HG03097 (cell line): ENCODE measurements around the gene GNL2.
"Not testable (repeated sequence)": the region's sequence is repeated elsewhere in the genome, so short reads cannot be mapped to it uniquely, and the experiment has no call there.

Source experiments
- ATAC-seq: cut with Tn5 transposase; IDR thresholded peaks from one replicate; pipeline ENCODE4 v1.9.1; 2021; ENCODE audit not compliant: unreplicated experiment, low FRiP score

The GNL2 gene

DNA sequence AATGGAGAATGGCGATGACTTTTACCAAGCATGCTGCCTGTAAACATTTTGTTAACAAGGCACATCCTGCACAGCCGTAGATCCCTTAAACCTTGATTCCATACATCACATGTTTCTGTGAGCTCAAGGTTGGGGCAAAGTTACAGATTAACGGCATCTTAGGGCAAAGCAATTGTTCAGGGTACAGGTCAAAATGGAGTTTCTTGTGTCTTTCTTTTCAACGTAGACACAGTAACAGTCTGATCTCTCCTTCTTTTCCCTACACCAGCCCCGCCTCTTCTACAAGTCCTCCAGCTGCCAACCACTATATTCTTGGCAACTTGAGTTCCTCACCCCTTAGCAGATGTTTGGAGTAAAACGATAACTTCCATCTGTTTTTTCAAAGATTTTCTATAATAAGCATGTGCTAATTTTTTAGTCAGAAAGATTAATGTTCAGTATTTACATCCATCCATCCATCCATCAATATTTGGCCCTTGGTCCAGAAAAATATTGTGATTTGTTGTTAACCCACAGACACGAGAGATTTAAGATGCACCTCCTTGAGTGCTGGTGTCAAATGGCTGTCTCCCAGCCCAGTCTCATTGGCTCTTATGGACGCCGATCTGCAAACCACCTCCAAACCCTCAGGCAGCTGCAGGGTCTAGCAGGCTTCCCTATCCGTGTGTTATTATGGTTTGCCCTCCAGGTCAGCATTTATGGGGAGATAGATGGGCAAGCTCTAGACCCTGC lies 35.2 kb downstream of the GNL2 start:
- ATAC-seq, result no peak

DNA sequence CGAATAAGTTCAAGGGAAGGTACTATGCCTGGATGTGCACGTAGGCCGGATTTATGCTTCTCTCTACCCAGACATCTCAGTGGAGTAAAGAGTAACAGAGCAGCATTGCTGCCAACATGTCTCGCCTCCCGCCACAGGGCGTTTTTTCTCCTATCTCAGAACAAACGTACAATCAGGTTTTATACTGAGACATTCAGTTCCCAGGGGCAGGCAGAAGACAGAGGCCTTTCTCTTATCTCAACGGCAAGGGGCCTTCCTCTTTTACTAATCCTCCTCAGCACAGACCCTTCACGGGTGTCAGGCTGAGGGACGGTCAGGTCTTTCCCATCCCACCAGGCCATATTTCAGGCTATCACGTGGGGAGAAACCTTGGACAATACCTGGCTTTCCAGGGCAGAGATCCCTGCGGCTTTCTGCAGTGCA lies 35.8 kb downstream of the GNL2 start:
- ATAC-seq, result not testable (repeated sequence)

DNA sequence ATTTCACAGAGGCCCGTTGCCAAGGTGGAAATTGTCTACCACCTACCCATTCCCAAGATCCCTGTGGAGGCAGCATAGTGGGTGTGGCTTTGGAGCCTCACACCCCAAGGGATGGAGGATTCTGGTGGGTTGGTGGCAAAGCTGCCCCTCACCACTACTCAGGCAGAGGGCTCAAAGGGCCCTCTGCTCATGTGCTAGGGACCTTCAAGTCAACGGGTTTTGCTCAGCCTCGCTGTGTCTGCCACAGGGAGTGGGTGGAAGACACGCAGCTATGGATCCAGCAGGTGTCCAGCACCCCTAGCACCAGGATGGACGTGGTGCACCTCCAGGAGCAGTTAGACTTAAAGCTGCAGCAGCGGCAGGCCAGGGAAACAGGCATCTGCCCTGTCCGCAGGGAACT lies 36.7 kb downstream of the GNL2 start:
- no peak for ATAC-seq

DNA sequence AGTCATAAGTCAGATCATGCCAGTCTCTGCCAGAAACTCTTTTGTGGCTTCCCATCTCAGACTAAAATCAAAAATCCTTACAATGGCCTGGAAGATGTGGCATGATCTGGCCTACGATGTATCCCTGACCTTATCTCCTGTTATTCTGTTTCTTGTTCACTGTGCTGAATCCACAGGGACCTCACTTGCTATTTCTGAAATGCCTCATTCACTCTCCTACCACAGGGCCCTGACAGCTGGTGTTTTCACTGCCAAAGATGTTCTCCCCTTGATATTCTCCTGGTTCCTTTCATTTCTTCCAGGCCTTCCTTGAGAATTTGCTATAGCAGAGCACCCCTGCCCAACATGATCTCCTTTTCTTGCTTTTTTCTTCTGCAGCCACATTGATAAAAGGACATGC lies 37.3 kb downstream of the GNL2 start:
- no peak for ATAC-seq

DNA sequence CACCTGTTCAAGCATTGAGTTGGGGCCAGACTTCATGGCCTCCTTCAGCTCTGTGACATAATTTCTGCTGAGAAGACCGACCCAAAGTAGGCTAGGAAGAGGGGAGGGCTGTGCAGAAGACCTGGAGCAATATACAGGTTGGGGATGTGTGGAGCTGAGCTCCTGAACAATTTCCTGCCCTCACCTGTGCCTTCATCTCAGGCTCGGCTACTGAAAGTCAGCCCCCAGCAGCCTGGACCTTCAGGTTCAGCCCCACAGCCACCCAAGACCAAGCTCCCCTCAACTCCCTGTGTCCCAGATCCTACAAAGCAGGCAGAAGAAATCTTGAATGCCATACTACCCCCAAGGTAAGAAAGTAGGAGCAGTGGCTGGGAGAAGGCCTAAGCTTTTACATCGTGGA lies 38.3 kb downstream of the GNL2 start:
- no peak for ATAC-seq

DNA sequence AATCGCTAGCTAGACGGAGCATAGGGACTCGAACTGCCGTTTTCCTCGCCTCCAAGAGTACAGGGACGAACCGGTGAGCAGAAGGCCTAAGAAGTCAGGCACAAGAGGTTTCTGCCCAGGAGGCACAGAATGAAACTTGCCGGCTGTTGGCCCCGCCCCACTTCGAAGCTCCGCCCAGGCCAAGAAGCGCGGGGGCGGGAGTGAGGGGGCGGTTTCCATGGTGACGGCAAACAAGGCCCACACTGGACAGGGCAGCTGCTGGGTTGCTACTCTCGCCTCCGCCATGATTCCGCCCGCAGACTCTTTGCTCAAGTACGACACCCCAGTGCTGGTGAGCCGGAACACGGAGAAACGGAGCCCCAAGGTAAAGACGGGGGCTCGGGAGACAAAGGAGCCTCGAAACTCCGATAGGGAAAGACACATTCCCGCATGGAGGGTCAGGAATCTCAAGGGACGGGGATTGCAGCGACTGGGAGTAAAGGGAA lies 39.0 kb downstream of the GNL2 start, which contains the start of gene DNALI1:
DNALI1 (plus strand) TSS at position 229 of the 485 bp plus-strand sequence; CDS start at position 284, 55 bp downstream.
- ATAC-seq, result no peak

DNA sequence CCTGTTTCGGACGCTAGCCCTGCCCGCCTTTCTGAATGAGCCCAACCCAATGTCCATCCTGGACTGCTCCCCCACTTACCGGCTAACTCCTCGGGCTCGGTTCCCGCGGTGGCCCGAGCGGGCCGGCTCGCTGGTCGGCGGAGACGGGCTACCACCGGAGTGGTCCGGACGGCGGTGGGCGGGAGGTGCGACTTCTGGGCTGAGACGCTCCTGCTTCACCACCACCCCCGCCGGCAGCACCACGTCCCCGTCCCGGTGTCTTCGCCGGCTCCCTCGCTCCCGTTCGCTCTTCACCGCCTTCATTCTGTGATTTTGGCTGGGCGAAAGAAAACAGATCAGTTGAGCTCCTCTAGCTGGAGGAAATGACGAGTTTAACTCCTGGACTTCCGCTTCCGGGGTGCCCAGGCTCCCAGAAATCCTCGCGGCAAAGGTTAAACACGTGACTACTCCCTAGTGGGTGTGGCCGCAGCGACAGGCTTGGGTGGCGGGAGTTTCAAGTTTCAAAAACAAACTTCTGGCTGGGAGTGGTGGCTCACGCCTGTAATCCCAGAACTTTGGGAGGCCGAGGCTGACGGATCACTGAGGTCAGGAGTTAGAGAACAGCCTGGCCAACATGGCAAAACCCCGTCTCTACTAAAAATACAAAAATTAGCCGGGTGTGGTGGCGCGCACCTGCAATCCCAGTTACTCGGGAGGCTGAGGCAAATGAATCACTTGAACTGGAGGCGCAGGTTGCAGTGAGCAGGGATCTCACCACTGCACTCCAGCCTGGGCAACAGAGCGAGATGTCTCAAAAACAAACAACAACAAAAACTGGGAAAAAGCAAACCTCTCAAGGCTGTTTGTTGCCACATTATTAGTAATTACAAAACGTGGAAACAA lies 41.6 kb downstream of the GNL2 start, which contains the start of gene SNIP1:
SNIP1 (minus strand) TSS at position 367 of the 882 bp plus-strand sequence; CDS start at position 303, 64 bp downstream.
- peak; percentile 79 for ATAC-seq

DNA sequence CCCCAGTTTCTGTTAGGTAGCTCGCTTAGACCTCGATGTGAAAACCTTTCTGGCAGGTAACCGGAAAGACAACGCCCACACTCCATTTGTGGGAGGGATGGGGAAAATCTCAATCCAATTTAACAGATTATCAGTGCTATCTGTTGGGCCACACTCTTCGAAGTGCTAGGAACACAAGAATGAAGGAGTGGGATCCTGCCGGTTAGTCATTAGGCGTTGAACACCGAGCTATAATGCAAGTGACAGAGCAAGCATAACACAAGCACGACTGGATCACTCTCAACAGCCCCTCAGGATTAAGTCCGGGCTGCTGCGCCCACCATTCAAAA lies 42.2 kb downstream of the GNL2 start:
- ATAC-seq, result no peak

DNA sequence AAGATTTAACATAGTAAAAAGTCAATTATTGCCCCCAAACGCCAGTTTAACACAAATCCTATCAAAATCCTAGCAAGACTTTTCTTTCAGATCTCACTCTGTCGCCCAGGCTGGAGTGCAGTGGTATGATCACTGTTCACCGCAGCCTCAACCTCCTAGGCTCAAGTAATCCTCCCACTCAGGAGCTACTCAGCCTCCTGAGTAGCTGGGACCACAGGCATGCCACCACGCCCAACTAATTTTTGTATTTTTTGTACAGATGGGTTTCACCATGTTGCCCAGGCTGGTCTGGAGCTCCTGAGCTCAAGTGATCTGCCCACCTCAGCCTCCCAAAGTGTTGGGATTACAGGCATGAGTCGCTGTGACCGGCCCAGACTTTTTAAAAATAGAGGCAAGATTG lies 46.4 kb downstream of the GNL2 start:
- no peak for ATAC-seq

DNA sequence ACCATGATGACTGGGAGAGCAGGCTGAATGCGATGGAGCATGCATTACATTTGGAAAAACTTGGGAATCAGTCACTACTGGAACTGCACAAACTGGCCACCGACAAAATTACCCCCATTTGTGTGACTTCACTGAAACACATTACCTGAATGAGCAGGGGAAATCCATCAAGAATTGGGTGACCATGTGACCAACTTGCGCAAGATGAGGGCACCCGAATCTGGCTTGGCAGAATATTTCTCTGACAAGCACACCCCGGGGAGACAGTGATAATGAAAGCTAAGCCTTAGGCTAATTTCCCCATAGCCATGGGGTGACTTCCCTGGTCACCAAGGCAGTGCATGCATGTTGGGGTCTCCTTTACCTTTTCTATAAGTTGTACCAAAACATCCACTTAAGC lies 50.7 kb downstream of the GNL2 start:
- no peak for ATAC-seq

DNA sequence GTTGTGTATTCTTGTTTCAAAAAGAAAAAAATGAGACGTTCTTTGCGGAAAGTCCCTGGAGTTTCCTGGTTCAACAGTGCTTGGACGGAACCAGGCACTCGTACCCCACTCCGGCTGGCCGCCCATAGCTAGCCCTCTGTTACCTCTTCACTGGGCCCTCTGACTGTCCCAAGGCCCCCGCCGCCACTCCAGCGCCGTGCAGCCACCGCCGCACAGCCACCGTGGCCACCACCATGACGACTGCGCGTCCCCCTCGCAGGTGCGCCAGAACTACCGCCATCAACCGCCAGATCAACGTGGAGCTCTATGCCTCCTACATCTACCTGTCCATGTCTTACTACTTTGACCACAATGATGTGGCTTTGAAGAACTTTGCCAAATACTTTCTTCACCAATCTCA lies 51.2 kb downstream of the GNL2 start:
- ATAC-seq, result no peak

DNA sequence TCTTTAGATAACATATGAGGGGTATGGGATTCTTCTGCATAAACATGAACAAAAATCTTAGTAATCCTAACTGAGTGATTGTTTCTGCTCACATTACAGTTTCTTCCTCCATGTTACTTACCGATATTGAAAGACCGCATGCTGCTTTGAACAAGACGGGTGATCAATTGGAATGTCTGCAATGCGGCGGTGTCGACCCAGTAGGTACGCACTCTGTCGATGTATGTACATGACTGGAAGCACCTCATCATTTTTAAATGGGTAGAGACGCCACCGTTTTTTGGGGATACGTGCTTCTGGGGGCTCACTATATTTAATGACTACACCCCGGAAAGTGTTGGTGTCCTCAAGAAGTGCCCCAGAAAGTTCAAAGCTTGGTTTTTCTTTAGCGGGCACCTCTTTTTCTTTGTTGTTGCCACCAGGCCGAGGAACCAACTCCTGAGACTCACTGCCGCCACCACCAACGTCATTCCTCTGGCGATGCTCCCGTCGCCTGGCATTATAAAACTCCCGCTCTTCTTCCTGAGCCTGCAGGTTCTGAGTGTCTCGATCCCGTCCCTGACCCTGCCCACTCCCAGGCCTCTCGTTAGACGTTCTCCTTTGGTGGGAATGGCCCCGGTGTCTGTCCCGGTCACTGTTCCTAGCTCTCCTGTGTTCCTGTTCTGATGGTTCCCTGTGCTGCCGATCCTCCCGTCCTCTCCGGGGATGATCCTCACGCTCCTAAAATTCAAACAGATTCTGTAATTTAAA lies 55.5 kb downstream of the GNL2 start:
- no peak for ATAC-seq

DNA sequence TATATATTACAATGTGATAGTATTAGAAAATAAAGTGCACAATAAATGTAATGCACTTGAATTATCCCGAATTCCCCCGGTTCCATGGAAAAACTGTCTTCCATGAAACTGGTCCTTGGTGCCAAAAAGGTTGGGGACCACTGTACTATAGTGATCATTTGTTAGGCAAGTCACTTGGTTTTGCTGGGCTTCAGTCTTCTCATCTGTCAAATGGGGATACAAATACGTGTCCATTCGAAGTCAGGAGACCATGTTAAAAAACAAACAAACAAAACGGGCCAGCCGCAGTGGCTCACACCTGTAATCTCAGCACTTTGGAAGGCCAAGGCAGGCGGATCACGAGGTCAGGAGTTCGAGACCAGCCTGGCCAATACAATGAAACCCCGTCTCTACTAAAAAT lies 56.6 kb downstream of the GNL2 start:
- ATAC-seq, result not testable (repeated sequence)

DNA sequence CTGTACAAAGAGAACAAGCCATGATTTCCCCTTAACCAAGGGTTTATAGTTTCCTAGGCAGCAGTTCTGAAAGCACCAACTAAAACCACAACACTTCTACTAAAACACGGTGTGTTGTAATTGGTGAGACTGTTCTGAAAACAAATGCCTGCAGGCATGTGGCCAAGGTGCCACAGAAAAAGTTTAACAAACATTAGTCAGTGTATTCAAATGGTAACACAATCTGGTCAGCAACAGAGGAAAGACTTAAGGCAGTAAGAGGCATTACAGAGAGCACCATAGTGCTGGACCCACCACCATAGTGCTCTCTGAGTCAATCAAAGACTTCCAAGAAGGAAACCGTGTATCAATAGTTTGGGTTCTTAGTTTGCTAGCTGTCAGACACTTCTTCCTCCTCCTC lies 58.4 kb downstream of the GNL2 start:
- no peak for ATAC-seq

DNA sequence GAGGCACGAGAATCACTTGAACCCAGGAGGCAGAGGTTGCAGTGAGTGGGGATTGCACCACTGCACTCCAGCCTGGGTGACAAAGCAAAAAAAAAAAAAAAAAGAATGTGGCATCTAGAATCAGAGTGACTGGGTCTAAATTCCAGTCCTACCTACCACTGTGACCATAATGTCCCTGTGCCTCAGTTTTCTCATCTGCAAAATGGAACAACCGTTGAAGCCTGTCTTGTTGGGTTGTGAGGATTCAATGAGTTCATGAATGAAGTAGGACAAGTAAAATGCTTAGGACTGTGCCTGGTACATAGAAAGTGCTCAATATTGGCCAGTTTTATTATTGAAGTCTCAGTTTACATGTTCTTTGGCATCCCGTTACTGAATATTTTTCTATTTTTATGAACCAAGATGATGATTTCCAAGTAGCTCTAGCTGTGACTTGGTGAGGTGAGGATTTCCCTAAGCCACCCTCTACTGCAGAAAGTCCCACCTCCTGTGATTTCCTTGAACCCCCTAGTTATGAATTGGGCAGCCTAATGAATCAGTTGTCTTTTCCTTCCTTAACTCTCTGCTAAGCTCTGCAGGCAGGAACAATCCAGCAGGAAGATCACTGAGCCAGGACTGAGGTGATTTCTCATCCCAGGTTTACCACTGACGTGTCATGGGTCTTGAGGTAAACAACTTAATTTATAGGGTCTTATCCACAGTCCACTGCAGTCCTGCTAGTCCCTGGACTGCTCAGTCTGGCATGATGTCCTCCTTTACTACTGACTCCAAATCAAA lies 62.2 kb downstream of the GNL2 start:
- ATAC-seq, result no peak

DNA sequence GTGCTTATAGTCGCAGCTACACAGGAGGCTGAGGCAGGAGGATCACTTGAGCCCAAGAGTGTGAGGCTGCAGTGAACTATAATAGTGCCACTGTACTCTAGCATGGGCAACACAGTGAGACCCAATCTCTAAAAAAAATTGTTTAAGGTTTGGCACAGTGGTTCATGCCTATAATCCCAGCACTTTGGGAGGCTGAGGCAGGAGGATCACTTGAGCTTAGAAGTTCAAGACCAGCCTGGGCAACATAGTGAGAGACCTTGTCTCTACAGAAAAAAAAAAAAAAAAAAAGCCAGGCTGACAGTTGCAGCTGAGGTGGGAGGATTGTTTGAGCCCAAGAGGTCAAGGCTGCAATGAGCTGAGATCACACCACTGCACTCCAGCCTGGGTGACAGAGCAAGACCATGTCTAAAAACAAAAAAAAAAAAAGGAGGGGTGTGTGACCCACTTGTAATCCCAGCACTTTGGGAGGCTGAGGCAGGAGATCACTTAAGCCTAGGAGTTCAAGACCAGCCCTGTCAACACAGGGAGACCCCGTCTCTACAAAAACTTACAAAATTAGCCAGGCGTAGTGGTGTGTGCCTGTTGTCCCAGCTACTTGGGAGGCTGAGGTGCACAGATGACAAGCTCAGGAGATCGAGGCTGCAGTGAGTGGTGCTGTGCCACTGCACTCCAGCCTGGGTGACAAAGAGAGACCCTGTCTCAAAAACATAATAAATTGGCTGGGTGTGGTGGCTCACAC lies 63.1 kb downstream of the GNL2 start:
- not testable (repeated sequence) for ATAC-seq

DNA sequence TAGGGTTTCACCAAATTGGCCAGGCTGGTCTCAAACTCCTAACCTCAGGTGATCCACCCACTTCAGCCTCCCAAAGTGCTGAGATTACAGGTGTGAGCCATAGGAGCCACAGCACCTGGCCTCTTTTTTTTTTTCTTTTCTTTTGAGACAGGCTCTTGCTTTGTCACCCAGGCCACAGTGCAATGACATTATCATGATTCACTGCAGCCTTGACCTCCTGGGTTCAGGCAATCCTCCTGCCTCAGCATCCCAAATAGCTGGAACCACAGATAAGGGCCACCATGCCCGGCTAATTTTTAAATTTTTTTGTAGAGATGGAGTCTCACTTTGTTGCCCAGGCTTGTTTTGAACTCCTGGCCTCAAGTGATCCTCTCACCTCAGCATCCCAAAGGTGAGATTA lies 65.8 kb downstream of the GNL2 start:
- ATAC-seq, result not testable (repeated sequence)

DNA sequence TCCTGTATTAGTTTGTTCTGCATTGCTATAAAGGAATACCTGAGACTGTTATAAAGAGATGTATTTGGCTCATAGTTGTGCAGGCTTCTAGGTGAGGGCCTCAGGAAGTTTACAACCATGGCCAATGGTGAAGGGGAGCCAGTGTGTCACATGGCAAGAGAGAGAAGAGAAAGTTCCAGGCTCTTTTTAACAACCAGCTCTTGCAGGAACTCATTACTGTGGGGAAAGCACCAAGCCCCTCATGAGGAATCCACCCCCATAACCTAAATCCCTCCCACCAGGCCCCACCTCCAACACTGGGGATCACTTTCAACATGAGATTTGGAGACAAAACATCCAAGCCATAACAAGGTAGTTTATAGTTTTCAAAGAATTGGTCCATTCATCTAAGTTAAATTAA lies 76.1 kb downstream of the GNL2 start:
- no peak for ATAC-seq

DNA sequence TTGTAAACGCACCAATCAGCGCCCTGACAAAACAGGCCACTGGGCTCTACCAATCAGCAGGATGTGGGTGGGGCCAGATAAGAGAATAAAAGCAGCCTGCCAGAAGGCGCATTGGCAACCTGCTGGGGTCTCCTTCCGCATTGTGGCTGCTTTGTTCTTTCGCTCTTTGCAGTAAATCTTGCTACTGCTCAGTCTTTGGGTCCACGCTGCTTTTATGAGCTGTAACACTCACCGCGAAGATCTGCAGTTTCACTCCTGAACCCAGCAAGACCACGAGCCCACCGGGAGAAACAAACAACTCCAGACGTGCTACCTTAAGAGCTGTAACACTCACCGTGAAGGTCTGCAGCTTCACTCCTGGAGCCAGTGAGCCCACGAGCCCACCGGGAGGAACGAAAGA lies 76.8 kb downstream of the GNL2 start:
- not testable (repeated sequence) for ATAC-seq
